22Rv1 (cell line): Measurements from ENCODE around the gene STARD3.

Experiments
- H3K27ac ChIP-seq: fragments of 450-650 bp; 2 replicates; pipeline ENCODE4 v1.5.1; 2017
- CTCF ChIP-seq: fragments of 450-650 bp; IDR thresholded peaks from 2 replicates; pipeline ENCODE4 v1.5.1; 2017; ENCODE audit warnings: mild to moderate bottlenecking
- ZFX ChIP-seq: fragments of 450-650 bp; IDR thresholded peaks from 2 replicates; pipeline ENCODE4 v1.6.1; 2017; ENCODE audit warnings: antibody characterized with exemption, borderline replicate concordance

Gene STARD3

GRCh38 chr17:39636587-39636926, 387 bp upstream of the STARD3 start:
- peak overlapping the region; percentile 74 for H3K27ac ChIP-seq
- TF ChIP-seq CTCF, result no peak
- no peak for TF ChIP-seq ZFX

GRCh38 chr17:39638317-39638716, 1.4 kb downstream of the STARD3 start:
- TF ChIP-seq CTCF, result no peak
- no peak for TF ChIP-seq ZFX
- H3K27ac ChIP-seq, result no peak overlapping the region

- no peak overlapping the region for H3K27ac ChIP-seq
- TF ChIP-seq CTCF (no peak), ZFX (no peak)
Observed at GRCh38 chr17:39639043-39639442, 2.1 kb downstream of the STARD3 start.

GRCh38 chr17:39639566-39640458, 2.9 kb downstream of the STARD3 start:
- H3K27ac ChIP-seq, result no peak overlapping the region
- TF ChIP-seq ZFX, result no peak
- no peak for TF ChIP-seq CTCF

- H3K27ac ChIP-seq, result no peak overlapping the region
Observed at GRCh38 chr17:39640591-39641031, 3.7 kb downstream of the STARD3 start.

GRCh38 chr17:39641097-39641496, 4.2 kb downstream of the STARD3 start:
- TF ChIP-seq ZFX, result no peak
- no peak for TF ChIP-seq CTCF
- H3K27ac ChIP-seq, result no peak overlapping the region

More at GRCh38 chr17:39640591-39641031, 3.7 kb downstream of the STARD3 start:
- TF ChIP-seq ZFX (no peak), CTCF (no peak)

- no peak overlapping the region for H3K27ac ChIP-seq
- TF ChIP-seq ZFX, result no peak
Observed at GRCh38 chr17:39641883-39642282, 4.9 kb downstream of the STARD3 start.
